ENCODE data around the gene KDM6B.

The KDM6B gene

DNA sequence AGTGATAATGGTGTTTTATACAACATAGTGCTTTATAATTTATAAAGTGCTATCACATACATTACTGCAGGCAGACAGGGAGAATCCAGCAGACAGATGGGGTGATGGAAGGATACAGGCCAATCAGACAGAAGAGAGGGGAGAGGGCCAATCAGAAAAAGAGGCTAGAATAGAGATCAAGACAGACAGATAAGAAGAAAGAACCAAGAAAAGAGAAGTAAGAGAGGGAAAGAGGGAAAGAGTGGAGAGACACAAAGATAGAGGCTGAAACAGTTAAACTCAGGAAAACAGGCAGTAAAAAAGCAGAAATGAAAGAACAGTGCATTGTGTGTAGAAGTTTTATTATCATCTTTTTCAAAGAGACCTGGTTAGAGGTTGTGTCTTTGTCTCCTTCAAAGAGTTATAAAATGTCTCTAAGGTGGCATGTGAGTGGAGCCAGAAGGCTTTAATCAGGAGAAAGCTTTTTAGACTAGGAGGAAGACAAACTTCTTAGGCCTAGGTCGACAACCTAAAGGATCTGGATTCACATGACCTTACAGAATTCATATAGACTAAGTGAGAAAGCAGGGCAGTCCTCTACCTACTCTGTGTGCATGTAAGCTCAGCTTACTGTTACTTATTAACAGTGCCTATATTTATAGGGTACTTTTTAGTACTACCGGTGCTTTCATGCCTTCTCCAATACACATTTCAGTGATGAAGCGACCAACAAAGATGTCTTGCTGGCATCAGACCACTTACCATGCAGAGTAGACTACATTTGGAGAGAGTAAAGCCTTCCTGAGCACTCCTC, 46.3 kb downstream of the KDM6B start:
- DNase-seq (ENCODE audit: low read depth) = no peak

GRCh38 chr17:7881276-7882054, 47.4 kb downstream of the KDM6B start:
- DNase-seq (ENCODE audit: low read depth) = peak; percentile 52

- no peak for DNase-seq (ENCODE audit: low read depth)
Observed at GRCh38 chr17:7882068-7882467, 48.1 kb downstream of the KDM6B start.

- DNase-seq (ENCODE audit: low read depth) = peak; percentile 75
Observed at GRCh38 chr17:7882629-7883028, 48.6 kb downstream of the KDM6B start.

All from amniotic epithelial cell (primary cell).